Ovary (tissue), 9 donors: Measurements from ENCODE around the gene ADARB2. TPM values are rescaled to one million over a fixed set of nuclear protein-coding genes. Genes with fewer than 3 reads are reported as not detected.
"Not testable (repeated sequence)": the region's sequence is repeated elsewhere in the genome, so short reads cannot be mapped to it uniquely, and the experiment has no call there.

Source experiments
- DNase-seq, 5 donors: peaks; one replicate each; pipeline ENCODE4 v3.0.0-alpha.2; 2019 to 2020
- H3K27ac ChIP-seq, 2 donors: fragments of 200-600 bp; one replicate each; pipeline versions ENCODE4 v1.5.1 to v1.8.0; 2019 to 2022
- H3K27me3 ChIP-seq: fragments of 200-600 bp; one replicate; pipeline ENCODE4 v1.8.0; 2022
- H3K36me3 ChIP-seq: fragments of 200-600 bp; sonication (generic); one replicate; pipeline ENCODE4 v1.5.1; 2019
- H3K4me1 ChIP-seq: one replicate; pipeline ENCODE4 v1.8.1; 2013; ENCODE audit warnings: mild to moderate bottlenecking, moderate library complexity; ENCODE audit not compliant: insufficient read depth
- H3K4me3 ChIP-seq: fragments of 200-600 bp; sonication (generic); one replicate; pipeline ENCODE4 v1.5.1; 2017
- H3K9me3 ChIP-seq, 2 donors: fragments of 200-600 bp in 1 of 2; sonication (generic) in 1 of 2; one replicate each; pipeline versions ENCODE4 v1.5.1 to v1.8.1; 2013 to 2019; ENCODE audit warnings: mild to moderate bottlenecking in 1 of 2, moderate library complexity in 1 of 2
- EP300 ChIP-seq: sonication (generic); formaldehyde crosslinking; IDR thresholded peaks from one replicate; pipeline ENCODE4 v1.6.1; 2017; ENCODE audit warnings: antibody characterized with exemption
- POLR2A ChIP-seq: fragments of 450-650 bp; IDR thresholded peaks from one replicate; pipeline ENCODE4 v1.6.1; 2017; ENCODE audit warnings: antibody characterized with exemption, mild to moderate bottlenecking, moderate library complexity
- WGBS, 3 donors: extraction: QIAGEN DNeasy Blood & Tissue Kit in 1 of 3; methylation state at CpG; one replicate each; pipeline versions ENCODE4 v1.1.5 to v1.1.7; 2013 to 2017; 5-methylcytosine and 5-hydroxymethylcytosine counted together
- intact Hi-C, 4 donors: fragments of 100-400 bp; cut with DNase I; formaldehyde crosslinking; loops; one replicate each; pipeline versions ENCODE4 v1.11.0 to v1.15.1; 2022 to 2023
- polyA plus RNA-seq, 2 donors: library from polyadenylated mRNA; stranded (reverse); fragments of 200-250 nt in 1 of 2; fragments of 350-450 nt in 1 of 2; fragmentation: Illumina TruSeq in 1 of 2; extraction: RNeasy Lipid Tissue Mini Kit (QIAGEN cat#74804) in 1 of 2; gene quantifications; one replicate each; pipeline ENCODE4 v1.2.3, GENCODE V29; 2013 to 2014
- total RNA-seq, 7 donors: library from RNA; depleted of rRNA in 2 of 7; stranded (reverse); fragments of >200 nt in 2 of 7; fragmentation: NEBNext Ultra II Directional in 3 of 7; extraction: Animal tissue kit (Norgen Biotek cat#: 25700) in 3 of 7; gene quantifications; one replicate each; pipeline versions ENCODE4 v1.1.0 to v1.2.4, GENCODE V29; 2016 to 2023
- TF ChIP-seq, protein P1 (sequence below), 3 donors: fragments of 450-650 bp in 2 of 3; fragments of 200-600 bp in 1 of 3; IDR thresholded peaks; one replicate each; pipeline versions ENCODE4 v1.5.1 to v1.8.0; 2016 to 2022; ENCODE audit warnings: antibody characterized with exemption in 3 of 3, mild to moderate bottlenecking in 1 of 3
- donor health status: DM: no; HTN: no; CAD: no; lungs with moderate emphysema.
- donor health status: DM: no; HTN: no; CAD: no.
- donor health status: Bipolar disorder and iron deficiency.
- donor health status: DM: yes; HTN: yes; CAD: no.
- donor health status: DM: no; HTN: no; CAD: no.
- donor health status: DM: yes; HTN: yes; CAD: no.

ADARB2 gene
- total and polyA plus RNA-seq, 9 donors = 0.12 to 2.0 (median 0.36) TPM; not detected in 2

DNA sequence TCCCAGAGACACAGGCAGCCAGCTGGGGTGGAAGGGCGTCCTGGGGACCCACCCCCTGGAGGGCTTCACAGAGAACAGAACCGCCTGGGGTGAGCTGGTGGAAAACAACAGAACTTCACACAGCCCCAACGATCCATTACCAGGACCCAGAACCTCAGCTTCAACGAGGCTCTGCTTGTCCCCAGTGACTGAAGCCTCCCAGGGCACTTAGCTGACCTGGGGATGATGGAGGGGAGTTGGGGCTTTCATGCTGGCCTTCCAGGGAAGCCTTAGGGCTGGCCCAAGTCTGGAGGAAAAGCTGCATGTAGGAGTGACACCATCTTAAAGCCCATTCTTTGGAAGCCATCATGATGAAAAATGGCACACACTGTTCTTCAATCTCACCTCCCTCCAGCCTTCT lies 381.0 kb downstream of the ADARB2 start:
- TF ChIP-seq EP300 (no peak), POLR2A (no peak)
- TF ChIP-seq, protein P1, sequence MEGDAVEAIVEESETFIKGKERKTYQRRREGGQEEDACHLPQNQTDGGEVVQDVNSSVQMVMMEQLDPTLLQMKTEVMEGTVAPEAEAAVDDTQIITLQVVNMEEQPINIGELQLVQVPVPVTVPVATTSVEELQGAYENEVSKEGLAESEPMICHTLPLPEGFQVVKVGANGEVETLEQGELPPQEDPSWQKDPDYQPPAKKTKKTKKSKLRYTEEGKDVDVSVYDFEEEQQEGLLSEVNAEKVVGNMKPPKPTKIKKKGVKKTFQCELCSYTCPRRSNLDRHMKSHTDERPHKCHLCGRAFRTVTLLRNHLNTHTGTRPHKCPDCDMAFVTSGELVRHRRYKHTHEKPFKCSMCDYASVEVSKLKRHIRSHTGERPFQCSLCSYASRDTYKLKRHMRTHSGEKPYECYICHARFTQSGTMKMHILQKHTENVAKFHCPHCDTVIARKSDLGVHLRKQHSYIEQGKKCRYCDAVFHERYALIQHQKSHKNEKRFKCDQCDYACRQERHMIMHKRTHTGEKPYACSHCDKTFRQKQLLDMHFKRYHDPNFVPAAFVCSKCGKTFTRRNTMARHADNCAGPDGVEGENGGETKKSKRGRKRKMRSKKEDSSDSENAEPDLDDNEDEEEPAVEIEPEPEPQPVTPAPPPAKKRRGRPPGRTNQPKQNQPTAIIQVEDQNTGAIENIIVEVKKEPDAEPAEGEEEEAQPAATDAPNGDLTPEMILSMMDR (IDR thresholded peaks at IDR 0.05) = no peak
- H3K27ac ChIP-seq = no peak overlapping the region
- H3K9me3 ChIP-seq = no peaks in the 10 kb centered on the region
- no peak for DNase-seq
- intact Hi-C loops = no loop called here
- no peaks in the 10 kb centered on the region for H3K27me3 ChIP-seq
- H3K36me3 ChIP-seq = no peaks in the 10 kb centered on the region
- H3K4me1 ChIP-seq = peaks cover 2% of the 10 kb centered on the region
- no peak overlapping the region for H3K4me3 ChIP-seq
- 79 to 89% (median 82%) methylated on average over 4 of the region's 4 CpGs for WGBS, 3 donors

DNA sequence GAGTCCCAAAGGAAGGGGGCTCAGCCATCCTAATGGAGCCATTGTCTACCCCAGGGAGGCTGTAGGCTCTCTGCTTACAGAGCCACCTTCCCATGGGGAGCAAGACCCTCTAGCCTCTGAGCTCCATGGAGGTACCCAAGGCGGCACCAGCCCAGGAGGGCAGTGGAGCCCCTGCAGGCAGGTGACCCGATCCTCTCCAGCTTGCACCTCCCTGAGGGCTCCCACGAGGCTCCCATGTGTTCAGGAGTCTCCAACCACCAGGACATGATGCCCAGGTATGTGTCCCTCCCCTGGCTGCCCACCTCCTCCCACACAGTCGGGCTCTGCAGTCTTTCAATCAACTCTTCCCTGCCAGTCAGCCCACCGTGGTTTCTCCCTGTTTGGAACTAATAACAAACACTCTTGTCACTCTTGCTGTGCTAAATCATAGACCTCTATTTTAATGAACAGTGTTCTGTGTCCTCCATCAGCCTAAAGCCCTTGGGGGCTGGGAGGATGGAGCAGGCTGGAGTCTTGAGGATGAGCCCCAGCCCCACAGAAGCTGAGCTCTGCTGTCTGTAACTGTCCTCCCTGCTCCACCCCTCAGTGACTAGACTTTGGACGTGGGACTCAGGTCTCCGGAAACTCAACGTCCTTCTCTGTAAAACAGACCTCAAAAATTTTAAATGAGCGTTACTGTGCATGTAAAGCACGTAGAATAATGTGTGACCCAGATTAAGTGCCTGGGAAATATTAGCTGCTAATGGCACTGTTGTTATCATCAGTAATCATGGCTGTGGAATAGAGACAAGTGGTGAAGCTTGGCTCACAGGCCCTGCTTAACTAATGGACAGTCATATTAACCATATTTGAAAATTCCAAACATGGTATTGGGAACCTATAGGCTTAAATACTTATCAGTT lies 382.3 kb downstream of the ADARB2 start:
- no peak for DNase-seq
- H3K4me3 ChIP-seq = no peak overlapping the region
- TF ChIP-seq, protein P1 (IDR thresholded peaks at IDR 0.05) = no peak
- TF ChIP-seq POLR2A (no peak), EP300 (no peak)
- no peak overlapping the region for H3K27ac ChIP-seq
- 70 to 79% (median 75%) methylated on average over 10 of the region's 10 CpGs for WGBS, 3 donors
- H3K36me3 ChIP-seq = no peaks in the 10 kb centered on the region
- H3K27me3 ChIP-seq = no peaks in the 10 kb centered on the region
- H3K4me1 ChIP-seq = no peaks in the 10 kb centered on the region
- no peaks in the 10 kb centered on the region for H3K9me3 ChIP-seq
- intact Hi-C loops = no loop called here

DNA sequence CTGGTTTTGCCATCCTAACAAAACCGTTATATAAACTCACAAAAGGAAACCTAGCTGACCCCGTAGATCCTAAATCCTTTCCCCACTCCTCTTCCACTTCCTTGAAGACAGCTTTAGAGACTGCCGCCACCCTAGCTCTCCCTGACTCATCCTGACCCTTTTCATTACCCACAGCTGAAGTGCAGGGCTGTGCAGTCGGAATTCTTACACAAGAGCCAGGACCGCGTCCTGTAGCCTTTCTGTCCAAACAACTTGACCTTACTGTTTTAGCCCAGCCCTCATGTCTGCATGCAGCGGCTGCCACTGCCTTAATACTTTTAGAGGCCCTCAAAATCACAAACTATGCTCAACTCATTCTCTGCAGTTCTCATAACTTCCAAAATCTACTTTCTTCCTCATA lies 385.0 kb downstream of the ADARB2 start:
- H3K27me3 ChIP-seq, H3K27ac ChIP-seq, H3K36me3 ChIP-seq, H3K4me3 ChIP-seq, DNase-seq, H3K4me1 ChIP-seq, intact Hi-C loops, H3K9me3 ChIP-seq: not testable (repeated sequence)
- WGBS, 3 donors = 79 to 83% (median 82%) methylated on average over 7 of the region's 7 CpGs

DNA sequence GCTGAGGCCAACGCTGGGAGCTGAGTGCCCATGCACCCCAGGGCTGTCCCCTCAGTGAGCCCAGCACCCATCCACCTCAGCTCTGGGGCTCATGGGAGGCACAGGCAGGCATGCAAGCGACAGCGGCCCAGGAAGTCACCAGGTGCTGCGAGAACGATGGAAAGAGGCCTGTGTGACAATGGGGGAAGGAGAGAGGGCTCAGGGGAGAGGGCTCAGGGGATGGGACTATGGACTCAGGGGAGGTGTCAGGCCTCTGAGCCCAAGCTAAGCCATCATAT lies 388.6 kb downstream of the ADARB2 start:
- DNase-seq = no peak
- WGBS, 3 donors = 80 to 82% (median 80%) methylated on average over 5 of the region's 5 CpGs
- Histone ChIP-seq H3K27me3 (no peaks in the 10 kb centered on the region), H3K27ac (no peak overlapping the region), H3K9me3 (no peaks in the 10 kb centered on the region), H3K4me3 (no peak overlapping the region), H3K4me1 (no peaks in the 10 kb centered on the region), H3K36me3 (no peaks in the 10 kb centered on the region)
- TF ChIP-seq POLR2A (no peak), EP300 (no peak)
- TF ChIP-seq, protein P1 (IDR thresholded peaks at IDR 0.05) = no peak
- intact Hi-C loops = no loop called here

DNA sequence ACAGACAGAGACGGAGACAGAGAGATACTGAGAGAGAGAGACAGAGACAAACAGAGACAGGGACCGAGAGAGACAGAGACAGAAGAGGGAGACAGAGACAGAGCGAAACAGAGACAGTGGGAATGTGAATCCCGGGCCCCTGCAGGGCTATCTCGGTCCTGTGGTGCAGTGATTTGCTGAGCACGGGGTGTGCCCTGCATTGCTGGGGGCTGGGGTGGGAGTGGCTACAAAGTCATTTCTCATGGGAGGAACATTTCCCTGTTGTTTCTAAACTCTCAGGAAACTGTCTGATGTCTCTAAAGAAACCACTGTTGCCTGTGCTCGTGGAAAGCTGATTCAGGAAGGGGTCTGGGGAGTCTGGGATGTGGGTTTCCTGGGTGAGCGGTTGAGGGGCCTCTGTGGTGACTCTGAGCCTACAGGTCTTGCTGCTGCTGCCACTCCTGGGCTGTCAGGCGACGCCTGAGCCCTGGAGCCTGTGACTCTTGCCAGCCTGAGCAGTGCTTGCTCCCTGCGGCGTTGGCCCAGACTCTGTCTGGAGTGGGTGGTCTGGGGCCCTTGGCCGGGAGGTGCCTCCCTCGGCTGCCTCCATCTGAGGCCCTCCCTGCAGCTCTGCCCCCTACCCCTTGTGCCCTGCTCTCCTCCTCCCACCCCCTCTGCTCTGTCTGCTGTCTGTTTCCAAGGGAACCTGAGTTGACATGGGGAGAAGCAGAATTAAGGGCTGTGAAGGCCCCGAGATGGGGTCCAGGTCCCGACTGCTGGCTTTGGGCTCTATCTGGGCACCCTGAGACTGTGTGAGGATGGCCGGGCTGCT lies 389.2 kb downstream of the ADARB2 start:
- Histone ChIP-seq H3K9me3 (no peaks in the 10 kb centered on the region), H3K27ac (no peak overlapping the region), H3K4me1 (no peaks in the 10 kb centered on the region), H3K4me3 (no peak overlapping the region), H3K27me3 (no peaks in the 10 kb centered on the region), H3K36me3 (no peaks in the 10 kb centered on the region)
- TF ChIP-seq EP300 = no peak
- TF ChIP-seq POLR2A = no peak
- TF ChIP-seq, protein P1 (IDR thresholded peaks at IDR 0.05) = no peak
- intact Hi-C loops = no loop called here
- 59 to 70% (median 61%) methylated on average over 17 of the region's 17 CpGs for WGBS, 3 donors
- no peak for DNase-seq
